GM19023 (cell line): Measurements from ENCODE around the gene ADAMTS10.
"Not testable (repeated sequence)": the region's sequence is repeated elsewhere in the genome, so short reads cannot be mapped to it uniquely, and the experiment has no call there.

ENCODE experiments used
- ATAC-seq: cut with Tn5 transposase; IDR thresholded peaks from one replicate; pipeline ENCODE4 v1.9.1; 2021; ENCODE audit warnings: mild to moderate bottlenecking, moderate library complexity; ENCODE audit not compliant: unreplicated experiment

ADAMTS10 gene

DNA sequence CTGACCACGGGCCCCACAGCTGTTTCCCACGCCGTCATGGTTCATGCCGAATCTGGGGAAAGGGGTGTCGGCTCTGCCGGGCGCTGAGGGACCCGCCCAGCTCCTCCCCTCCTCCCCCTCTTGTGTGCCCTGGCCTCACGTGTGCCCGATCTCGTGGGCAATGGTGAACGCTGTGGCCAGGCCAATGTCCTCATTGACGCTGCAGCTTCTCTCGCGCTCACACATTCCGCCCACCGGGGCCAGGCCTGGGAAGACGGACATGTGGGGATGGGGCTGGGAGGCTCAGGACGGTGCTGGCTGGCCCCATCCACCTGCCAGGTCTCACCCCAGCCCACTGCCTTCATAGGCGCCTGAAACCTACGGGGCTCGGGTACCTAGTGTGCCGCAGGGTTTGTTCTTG is 14.3 kb downstream of the ADAMTS10 start:
- ATAC-seq, result no peak

DNA sequence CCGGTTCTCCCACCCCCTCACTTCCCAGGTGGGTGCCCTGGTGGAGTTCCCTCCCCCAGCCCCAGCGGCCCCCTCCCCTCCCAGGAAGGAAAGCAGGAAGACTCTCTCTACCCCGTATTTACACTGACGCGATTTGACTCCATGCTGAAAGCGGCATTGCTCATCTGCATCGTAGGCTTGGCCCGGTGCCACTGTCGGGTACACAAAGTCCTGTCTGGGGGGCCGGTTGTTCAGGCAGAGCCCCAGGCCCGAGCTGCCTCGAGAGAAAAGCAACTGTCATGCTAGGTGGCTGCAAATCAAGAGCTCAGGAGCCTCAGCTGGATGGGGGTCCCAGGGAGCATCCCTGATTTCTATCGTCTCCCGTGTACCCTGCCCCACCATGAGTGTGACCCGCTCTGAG is 14.9 kb downstream of the ADAMTS10 start:
- ATAC-seq, result no peak

DNA sequence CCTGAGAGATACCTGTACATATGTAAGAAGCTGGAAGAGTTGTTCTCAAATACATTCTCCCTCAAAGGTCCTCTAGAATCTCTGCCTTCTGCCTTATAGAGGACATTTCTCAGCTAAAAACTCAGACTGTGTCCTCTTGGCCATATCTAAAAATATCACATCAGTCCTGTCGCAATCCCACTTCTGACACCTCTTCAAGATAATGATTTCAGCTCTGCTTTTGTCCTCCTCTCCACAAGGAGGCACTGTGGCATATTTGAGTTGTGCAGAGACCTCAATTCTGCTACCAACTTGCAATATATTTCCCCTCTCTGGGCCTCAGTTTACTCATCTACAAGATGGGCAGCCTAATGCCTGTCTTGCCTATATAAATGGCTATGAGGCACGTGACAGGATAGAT is 16.6 kb downstream of the ADAMTS10 start:
- ATAC-seq, result no peak

DNA sequence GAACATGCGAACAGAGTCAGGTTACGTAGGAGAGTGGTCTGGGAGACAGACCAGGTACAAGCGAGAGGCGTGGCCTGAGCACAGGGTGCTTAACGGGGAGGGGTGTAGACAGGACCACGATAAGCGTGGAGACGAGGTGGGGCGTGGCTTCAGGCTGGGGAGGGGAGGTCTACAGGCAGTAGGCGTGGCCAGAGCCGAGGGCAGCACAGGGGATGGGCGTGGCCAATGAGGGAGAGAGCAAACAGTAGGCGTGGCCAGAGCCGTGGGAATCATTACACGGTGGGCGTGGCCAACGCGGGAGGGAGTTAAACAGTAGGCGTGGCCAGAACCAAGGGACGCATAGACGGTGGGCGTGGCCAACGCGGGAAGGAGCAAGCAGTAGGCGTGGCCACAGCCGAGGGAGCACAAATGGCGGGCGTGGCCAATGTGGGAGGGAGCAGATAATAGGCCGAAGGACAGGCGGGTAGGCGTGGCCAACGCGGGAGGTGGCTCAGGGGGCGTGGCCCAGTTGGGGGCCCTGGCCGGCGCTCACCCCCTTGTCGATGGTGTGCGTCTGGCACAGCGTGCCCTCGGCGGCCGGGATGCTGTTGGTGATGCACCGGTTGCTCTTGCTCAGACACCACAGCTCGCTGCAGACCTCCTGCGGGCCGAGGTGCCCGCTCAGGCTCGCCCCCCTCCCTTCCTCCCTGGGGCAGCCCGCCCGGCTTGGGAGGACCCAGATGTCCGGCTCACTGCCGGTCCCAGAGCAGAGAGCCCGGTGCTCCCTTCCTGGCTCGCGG is 18.1 kb downstream of the ADAMTS10 start:
- no peak for ATAC-seq

DNA sequence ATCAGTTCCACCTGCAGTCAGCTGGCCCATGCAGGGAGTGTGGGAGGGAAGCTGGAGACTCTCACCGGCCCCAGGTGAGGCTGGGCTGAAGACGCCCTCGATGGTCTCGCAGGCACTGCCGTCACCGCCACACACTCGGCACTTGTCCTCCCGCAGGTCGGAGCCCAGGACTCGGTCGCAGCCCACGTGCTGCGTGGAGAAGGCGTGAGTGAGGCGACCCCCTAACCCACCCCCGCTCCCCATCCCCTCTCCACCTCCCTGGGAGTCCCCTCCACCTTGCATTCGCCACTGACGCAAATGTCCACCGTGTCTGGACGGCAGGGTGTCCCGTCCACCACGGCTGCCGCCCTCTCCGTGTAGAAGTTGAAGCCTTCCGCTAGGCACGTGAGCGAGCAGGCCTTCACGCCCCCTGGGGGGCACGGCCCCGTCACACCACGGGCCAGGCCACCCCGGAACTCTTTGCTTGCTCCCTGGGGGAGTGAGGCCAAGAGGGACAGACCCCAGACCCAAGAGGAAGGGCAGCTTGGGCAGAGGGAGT is 21.3 kb downstream of the ADAMTS10 start:
- no peak for ATAC-seq

DNA sequence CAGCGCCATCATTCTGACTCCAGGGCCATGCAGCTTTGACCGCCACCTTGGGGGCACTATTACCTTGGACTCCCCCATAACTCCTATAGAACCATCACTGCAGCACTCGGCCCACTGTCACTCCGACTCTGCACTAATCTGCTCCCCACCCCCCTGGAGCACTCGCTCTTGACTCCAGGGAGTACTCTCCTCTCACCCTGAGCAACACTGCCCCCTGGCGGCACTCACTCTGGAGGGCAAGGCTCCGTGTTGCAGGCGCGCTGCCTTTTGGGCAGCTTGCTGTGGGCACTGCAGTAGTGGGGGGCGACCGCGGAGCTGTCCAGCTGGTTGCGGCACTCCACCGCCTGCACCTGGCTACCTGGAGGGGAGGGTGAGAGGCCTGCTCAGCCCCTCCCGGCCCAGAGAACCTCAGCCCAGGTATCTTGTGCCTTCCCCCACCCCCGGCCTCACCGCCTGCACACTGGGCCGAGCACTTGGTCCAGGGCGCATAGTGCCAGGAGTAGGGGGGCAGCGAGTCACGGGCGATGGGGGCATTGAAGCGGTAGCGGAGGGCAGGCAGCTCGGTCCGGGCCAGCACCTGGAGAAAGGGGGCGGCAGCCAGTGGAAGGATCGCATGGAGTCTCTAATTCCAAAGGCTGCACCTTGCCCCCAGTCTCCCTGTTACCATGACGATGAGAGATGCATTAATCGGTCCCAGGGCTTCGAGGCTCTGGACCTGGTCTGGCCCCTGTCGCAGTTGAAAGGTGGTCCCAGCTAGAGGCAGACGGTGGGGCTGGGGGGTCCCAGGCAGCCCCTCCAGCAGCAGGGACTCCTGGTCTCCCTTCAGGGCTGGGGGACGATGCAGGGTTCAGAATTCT is 24.4 kb downstream of the ADAMTS10 start:
- ATAC-seq, result no peak

DNA sequence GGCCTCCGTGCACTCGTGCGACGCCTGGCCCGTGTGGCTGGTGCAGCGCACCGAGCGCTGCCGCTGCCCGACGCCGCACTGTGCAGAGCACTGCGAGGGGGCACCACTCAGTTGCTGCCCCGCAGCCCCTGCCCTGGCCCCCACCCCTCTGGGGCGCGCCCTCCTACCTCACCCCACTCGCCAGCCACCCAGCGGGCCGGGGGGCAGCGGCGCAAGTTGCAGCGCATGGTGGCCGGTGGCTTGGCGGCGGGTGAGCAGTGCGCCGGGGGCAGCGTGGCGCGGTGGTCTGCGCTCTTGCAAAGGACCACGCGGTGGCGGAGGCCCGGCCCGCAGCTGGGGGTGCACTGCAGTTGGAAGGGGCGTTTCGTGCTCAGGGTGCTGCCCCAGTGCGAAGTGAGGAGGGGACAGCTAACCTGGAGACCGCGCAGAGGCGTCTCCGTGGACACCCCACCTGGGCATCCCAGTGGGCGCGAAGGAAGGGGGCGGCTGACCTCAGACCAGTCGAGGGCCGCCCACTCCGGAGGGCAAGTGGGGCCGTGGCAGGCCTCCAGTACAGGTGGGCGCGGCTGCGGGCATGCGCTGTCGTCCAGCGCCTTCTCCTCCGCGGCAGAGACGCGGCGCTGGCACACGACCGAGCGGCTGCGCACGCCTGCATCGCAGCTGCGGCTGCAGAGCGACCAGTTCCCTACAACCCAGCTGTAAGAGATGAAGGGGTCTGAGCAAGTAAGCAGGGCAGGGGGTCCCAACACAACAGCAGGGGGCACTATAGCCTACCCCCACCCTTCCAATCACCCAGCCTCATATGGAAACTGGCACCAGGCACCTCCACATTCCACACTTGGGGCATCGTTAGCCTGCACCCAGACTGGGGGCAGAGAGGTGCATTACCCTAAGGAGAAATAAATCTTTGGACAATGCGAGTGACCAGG is 25.3 kb downstream of the ADAMTS10 start:
- ATAC-seq, result no peak

DNA sequence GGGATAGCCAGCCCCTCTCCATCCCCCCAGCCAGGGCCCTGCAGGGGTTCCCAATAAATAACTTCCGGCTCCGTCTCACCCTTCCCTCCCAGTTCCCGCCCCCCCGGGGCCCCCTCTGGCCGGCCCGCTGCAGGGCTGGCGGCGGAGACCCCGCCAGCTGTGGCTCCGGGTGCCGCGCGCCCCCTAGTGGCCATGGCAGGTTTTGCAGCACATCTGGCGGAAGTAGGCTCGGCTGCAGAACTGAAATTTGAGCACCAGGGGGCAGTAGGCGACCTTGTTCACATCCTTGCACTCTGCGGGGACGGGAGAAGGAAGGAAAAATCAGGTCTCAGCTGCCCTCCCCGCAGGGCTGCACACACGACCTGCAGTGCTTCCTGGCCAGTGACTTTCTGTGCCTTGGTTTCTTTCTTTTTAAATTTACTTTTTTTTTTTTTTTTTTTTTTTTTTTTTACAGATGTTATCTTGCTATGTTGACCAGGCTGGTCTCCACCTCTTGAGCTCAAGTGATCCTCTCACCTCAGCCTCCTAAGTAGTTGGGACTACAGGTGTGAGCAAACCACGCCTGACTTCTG is 29.7 kb downstream of the ADAMTS10 start:
- no peak for ATAC-seq

DNA sequence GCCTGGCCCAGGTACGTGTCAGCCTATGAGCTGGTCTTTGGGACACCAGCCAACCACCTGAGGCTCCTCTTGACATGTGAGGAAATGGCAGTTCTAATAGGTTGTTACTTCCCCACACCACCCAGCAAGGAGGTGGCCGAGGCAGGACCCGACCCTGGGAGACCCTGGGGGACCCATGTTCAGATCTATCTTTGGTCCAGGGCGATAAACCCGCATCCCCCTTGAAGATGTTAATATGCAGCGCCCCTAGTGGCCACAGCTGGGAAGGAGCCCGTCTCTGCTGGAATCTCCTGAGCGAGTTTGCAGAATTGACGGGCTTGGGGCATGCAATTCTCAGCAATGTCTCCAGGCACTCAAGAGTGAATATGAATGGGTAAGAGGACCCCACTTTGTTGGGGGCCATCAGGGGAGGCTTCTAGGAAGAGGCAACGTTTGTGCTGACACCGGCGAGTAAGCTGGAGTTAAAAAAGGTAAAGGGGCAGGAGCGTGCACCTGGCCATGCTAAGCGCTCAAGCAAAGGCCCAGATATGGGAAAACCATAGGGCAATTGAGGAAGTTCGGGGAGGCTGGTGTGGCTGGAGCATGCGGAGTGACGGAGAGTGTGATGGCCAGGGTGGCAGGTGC is 31.8 kb downstream of the ADAMTS10 start:
- ATAC-seq, result no peak

DNA sequence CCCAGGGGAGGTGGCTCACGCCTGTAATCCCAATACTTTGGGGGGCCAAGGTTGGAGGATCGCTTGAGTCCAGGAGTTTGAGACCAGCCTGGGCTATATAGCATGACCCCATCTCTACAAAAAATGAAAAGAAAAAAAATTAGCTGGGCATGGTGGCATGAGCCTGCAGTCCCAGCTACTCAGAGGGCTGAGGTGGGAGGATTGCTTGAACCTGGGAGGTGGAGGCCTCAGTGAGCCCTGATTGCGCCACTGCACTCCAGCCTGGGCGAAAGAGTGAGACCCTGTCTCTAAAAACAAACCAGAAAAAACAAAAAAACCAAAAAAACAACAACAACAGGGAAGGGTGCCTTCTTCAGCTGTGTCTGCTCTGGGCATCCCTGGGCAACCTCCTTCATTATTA is 32.8 kb downstream of the ADAMTS10 start:
- ATAC-seq, result no peak

DNA sequence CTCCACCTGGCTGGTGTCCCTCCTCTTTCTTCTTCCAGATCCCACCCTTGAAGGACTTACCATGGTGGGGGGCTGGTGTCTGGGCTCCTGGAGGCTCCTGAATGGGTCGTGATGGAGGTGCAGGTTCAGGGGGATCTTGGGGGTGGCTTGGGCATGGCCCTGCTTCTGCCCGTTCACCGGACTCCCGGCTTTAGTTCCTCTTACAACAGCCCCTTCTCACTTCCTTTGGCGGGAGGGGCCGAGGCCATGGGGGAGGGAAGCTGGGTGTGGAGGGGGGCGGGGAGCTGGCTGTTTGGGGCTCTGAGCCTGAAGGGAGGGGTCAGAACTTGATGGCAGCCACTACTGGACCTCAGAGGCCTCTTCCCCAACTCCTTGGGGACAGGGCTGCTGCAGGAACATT is 33.3 kb downstream of the ADAMTS10 start, which contains the start of gene MYO1F:
TSS of gene MYO1F (minus strand) at position 196 of the 400 bp plus-strand sequence. CDS start at position 63, 133 bp downstream.
- ATAC-seq, result no peak

DNA sequence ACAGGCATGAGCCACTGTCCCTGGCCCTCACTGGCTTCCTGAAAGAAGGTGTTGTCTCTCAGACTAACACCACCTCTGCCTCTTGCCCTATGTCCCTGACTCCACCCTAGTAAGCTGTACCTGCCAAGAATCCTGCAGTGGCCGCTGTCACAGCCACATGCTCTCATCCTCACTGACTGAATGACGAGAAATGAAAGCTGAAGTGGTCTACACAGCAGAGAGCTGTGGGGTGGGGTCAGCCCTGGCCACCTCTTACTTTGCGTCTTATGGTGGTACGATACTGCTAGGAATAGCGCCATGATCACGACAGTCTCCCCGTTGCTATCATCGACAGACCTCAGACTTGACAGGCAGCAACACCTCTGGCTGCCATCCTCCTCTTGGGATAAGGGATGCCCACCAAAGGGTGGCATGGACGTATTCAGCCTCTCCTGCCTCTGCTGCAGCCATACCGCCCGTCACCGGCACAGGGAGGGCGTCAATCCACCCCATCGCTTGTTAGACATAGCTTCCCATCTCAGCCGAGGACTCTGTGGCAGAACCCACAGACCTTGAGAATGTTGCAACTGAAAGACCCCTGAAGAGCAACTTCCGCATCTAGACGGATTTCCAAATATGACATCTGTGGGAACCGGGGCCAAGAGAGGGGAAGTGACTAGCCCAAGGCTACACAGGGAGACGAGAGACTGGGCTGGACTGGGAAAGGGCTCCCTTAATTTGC is 34.1 kb downstream of the ADAMTS10 start:
- ATAC-seq, result no peak

DNA sequence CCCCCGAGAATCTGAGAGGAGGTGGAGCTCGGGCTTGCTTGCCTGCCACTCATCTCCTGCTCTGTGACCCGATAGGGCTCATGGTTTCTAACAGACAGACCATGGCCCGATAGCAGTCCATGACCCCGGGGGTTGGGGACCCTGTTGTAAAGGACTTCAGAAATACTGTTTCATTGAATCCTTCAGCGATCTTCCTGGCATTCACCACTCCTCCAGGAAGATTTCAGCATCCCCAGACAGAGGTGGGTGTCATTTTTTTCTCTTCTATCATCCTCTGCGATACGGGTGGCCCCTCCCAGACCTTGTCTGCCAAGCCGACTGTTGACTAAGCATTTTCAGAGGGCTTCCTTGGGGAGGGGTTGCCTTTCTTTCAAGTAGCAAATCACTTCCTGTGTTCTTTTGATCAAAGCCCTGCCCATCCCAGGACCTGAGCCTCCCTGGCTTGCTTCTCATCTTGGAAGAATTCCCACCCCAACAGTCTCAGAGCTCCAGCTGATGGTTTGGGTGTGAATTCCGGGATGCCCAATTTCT is 35.0 kb downstream of the ADAMTS10 start:
- ATAC-seq, result no peak

DNA sequence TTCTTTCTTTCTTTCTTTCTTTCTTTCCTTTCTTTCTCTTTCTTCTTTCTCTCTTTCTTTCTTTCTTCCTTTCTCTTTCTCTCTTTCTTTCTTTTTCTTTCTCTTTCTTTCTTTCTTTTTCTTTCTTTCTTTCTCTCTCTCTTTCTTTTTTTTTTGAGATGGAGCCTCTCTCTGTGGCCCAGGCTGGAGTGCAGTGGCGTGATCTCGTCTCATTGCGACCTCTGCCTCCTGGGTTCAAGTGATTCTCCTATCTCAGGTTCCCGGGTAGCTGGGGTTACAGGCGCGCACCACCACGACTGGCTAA is 35.9 kb downstream of the ADAMTS10 start:
- ATAC-seq, result not testable (repeated sequence)

DNA sequence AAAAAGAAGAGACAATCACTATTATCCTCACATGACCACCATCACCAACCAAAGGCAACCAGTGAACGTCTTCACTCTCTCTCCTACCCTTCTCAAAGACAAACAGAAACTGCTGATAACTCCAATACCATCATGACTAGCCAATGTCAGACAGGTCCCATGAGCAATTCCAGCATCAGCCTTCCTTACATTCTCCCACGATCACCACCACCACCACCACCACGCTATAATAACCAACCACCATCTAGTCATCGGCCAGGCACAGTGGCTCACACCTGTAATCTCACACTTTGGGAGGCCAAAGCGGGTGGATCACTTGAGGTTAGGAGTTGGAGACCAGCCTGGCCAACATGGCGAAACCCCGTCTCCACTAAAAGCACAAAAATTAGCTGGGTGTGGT is 37.2 kb downstream of the ADAMTS10 start:
- no peak for ATAC-seq

DNA sequence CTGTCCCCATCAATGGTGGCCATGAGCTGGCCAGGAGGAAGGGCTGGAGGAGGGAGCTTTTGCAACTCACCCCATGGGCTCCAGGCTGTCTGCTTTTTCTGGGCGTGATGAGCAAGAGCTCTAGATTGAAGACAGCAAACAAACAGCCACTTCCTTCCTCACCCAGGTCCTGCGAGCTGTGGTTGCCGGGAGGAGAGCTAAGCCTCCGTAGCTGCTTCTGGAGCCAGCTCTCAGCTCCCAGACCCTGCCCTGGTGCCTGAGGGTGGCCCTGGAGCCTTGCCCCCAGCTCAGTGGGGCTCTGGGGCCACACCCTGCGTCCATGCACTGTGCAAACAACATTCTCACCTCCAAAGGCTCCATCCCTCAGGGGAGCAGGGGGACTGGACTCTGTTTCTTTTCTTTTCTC is 39.5 kb downstream of the ADAMTS10 start:
- ATAC-seq, result no peak

DNA sequence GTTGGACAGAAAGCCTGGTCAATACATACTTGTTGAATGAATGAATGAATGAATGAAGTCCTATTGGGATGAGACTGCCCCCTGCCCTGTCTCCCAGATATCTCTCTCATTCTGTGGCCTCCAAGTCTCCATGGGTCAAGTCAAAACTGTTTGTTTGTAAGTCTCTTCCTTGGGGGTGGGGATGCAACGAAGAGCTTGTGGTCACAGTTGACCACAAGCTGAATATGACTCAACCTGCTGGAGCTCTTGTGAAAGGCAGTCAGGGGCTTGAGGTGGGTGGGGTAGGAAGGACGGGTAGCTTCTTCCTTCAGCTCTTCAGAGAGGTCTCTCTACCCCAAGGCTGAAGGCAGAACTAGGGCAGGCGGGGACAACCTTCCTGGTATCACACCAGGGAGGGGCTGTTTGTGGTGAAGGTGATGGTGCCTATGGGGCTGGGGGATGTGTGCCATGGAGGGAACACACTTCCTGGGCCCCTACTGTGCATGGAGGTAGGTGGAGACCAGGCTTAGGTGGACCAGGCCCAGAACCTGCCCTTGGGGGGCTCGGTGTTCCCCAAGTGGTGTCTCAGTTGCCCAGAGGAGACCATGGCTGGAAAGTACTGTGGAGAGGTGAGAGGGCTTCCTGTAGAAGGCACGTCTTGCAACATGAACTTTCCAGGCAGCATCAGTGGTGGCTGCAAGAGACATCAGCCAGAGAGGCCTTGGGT is 41.3 kb downstream of the ADAMTS10 start:
- ATAC-seq, result peak; percentile 73

DNA sequence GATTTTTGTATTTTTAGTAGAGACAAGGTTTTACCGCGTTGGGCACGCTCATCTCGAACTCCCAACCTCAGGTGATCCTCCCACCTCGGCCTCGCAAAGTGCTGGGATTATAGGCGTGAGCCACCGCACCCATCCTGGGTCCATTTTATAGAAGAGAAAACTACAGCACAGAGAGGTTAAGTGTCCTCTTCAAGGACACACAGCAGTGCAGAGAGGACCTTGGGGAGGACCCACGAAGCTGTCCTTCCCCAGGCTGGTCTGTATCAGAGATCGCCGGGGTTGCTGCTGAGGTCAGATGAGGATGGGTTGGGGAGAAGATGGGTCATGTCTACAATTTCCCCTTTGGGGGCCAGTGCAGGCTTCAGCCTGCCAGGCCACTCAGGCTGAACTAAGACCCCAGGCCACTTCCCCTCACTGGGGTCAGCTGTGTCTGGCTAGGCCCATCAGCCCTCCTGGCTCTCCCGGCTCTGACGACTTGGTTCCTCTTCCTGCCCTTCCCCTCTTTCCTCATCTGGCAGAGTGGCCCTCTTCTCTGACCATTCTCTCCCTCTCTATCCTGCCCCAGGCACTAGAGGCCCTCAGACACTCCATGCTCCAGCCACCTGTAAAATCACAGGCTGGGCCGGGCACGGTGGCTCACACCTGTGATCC is 42.9 kb downstream of the ADAMTS10 start:
- ATAC-seq, result no peak
